ENCODE measurements around the gene ANKFN1.

- TF ChIP-seq CTCF (IDR thresholded peaks at IDR 0.05) (no peak), SIN3A (IDR thresholded peaks at IDR 0.05; ENCODE audit: borderline replicate concordance, insufficient read depth, low read depth, low read length) (no peak), POLR2AphosphoS5 (IDR thresholded peaks at IDR 0.05; ENCODE audit: low read depth, low read length) (no peak), REST (IDR thresholded peaks at IDR 0.05; ENCODE audit: insufficient read depth in 1 of 2, low read depth in 2 of 2, low read length in 1 of 2) (no peak), TCF7L2 (IDR thresholded peaks at IDR 0.05; ENCODE audit: low read depth, low read length) (no peak)
Observed at GRCh38 chr17:56475116-56475515, 321.8 kb downstream of the ANKFN1 start.
